Gastroesophageal sphincter (tissue), 3 donors: Measurements from ENCODE around the gene CDH11.

Experiments used
- EP300 ChIP-seq: sonication (generic); formaldehyde crosslinking; IDR thresholded peaks from one replicate; pipeline ENCODE4 v1.6.1; 2017; ENCODE audit warnings: antibody characterized with exemption, mild to moderate bottlenecking
- POLR2A ChIP-seq, 2 donors: fragments of 450-650 bp; IDR thresholded peaks; one replicate each; pipeline ENCODE4 v1.6.1; 2017; ENCODE audit warnings: antibody characterized with exemption in 2 of 2, mild to moderate bottlenecking in 2 of 2, moderate library complexity in 1 of 2
- POLR2AphosphoS5 ChIP-seq: sonication (generic); formaldehyde crosslinking; IDR thresholded peaks from one replicate; pipeline ENCODE4 v1.6.1; 2017; ENCODE audit warnings: antibody characterized with exemption
- TF ChIP-seq, protein P1 (sequence below), 4 experiments: fragments of 200-600 bp in 2 of 4; fragments of 450-650 bp in 2 of 4; sonication (generic) in 1 of 4; IDR thresholded peaks; one replicate each; pipeline ENCODE4 v1.5.1; 2017 to 2019; ENCODE audit warnings: antibody characterized with exemption in 4 of 4, mild to moderate bottlenecking in 2 of 4, moderate library complexity in 2 of 4

DNA sequence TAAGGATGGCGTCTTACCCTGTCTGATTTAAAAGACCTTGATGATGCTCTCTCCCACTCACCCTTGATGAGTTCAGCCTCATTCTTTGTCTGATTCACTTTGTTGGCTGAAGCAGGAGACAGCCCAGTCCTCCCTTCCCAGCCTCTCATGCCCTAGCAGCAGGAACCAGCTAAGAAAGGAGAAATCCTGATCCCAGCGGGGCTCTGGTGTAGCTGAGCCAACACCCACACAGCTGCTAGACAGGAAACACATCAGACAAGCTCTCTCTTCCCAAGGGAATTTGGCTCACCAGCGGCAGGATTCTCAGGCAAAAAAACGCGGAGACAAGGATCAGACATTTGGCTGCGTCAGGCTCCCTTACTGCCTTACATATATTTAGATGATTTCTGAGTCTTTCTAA is 211.5 kb downstream of the CDH11 start:
- no peak for TF ChIP-seq POLR2A (IDR thresholded peaks at IDR 0.05)
- TF ChIP-seq, protein P1, sequence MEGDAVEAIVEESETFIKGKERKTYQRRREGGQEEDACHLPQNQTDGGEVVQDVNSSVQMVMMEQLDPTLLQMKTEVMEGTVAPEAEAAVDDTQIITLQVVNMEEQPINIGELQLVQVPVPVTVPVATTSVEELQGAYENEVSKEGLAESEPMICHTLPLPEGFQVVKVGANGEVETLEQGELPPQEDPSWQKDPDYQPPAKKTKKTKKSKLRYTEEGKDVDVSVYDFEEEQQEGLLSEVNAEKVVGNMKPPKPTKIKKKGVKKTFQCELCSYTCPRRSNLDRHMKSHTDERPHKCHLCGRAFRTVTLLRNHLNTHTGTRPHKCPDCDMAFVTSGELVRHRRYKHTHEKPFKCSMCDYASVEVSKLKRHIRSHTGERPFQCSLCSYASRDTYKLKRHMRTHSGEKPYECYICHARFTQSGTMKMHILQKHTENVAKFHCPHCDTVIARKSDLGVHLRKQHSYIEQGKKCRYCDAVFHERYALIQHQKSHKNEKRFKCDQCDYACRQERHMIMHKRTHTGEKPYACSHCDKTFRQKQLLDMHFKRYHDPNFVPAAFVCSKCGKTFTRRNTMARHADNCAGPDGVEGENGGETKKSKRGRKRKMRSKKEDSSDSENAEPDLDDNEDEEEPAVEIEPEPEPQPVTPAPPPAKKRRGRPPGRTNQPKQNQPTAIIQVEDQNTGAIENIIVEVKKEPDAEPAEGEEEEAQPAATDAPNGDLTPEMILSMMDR (IDR thresholded peaks at IDR 0.05): no peak
- no peak for TF ChIP-seq POLR2AphosphoS5
- no peak for TF ChIP-seq EP300
